Lower leg skin (tissue), 4 donors: Measurements from ENCODE around the gene SUPT5H. TPM values are rescaled to one million over a fixed set of nuclear protein-coding genes. Genes with fewer than 3 reads are reported as not detected.

Experiments used
- DNase-seq, 2 donors: peaks; one replicate each; pipeline ENCODE4 v3.0.0-alpha.2; 2019; ENCODE audit warnings: low spot score in 2 of 2
- H3K4me3 ChIP-seq: fragments of 200-600 bp; sonication (generic); 2 replicates; pipeline ENCODE4 v1.5.1; 2017; ENCODE audit warnings: mild to moderate bottlenecking, low read depth; ENCODE audit not compliant: poor library complexity, severe bottlenecking
- CTCF ChIP-seq, 3 donors: fragments of 450-650 bp; IDR thresholded peaks; one replicate each; pipeline ENCODE4 v1.5.1; 2016; ENCODE audit warnings: antibody characterized with exemption in 3 of 3, mild to moderate bottlenecking in 3 of 3, moderate library complexity in 2 of 3
- POLR2A ChIP-seq, 2 donors: fragments of 450-650 bp; IDR thresholded peaks; one replicate each; pipeline ENCODE4 v1.6.1; 2016 to 2017; ENCODE audit warnings: antibody characterized with exemption in 2 of 2, mild to moderate bottlenecking in 1 of 2, moderate library complexity in 1 of 2
- WGBS, 2 donors: methylation state at CpG; one replicate each; pipeline ENCODE4 v1.1.5; 2018; 5-methylcytosine and 5-hydroxymethylcytosine counted together
- intact Hi-C: fragments of 100-400 bp; cut with DNase I; formaldehyde crosslinking; loops from one replicate; pipeline ENCODE4 v1.15.0; 2023; ENCODE audit warnings: low total_unique reads
- total RNA-seq, 4 donors: library from RNA; depleted of rRNA; stranded (reverse); fragments of >200 nt; gene quantifications; one replicate each; pipeline ENCODE4 v1.1.0, GENCODE V29; 2016

Gene SUPT5H
- total RNA-seq, 4 donors from 2014 or later, result 70.0 to 102 (median 77.3) TPM

GRCh38 chr19:39499932-39500331 lies 54.5 kb downstream of the SUPT5H start:
- no peak overlapping the region for H3K4me3 ChIP-seq
- intact Hi-C loops, result no loop called here
- no peak for TF ChIP-seq CTCF (IDR thresholded peaks at IDR 0.05)
- no peak for TF ChIP-seq POLR2A (IDR thresholded peaks at IDR 0.05)
- WGBS, 2 donors, result 77 to 80% methylated on average over 8 of the region's 8 CpGs
- no peak for DNase-seq

DNA sequence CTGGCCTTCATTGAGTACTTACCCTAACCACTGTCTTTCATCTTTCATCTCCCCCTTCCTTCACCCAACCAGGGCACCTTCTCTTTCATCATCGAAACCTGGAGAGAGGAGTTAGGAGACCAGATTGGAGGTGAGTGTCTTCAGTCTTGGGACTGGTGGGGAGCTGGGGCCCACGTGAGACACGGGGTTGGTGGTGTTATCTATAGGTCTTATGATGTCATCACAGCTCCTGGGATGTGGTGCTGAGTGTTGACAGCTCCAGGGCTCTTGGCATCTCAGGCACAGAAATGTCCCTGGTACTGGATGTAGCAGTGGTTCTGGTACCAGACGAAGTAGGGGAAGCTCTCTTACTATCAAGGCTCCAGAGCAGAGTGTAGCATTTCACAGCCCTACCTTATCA lies 55.2 kb downstream of the SUPT5H start:
- TF ChIP-seq CTCF (IDR thresholded peaks at IDR 0.05) (no peak), POLR2A (IDR thresholded peaks at IDR 0.05) (no peak)
- 41 to 48% methylated on average over 4 of the region's 4 CpGs for WGBS, 2 donors
- intact Hi-C loops, result no loop called here
- DNase-seq, result no peak
- H3K4me3 ChIP-seq, result no peak overlapping the region

- TF ChIP-seq CTCF (IDR thresholded peaks at IDR 0.05), result no peak
- TF ChIP-seq POLR2A (IDR thresholded peaks at IDR 0.05), result no peak
- no peak for DNase-seq
- intact Hi-C loops, result no loop called here
- WGBS, 2 donors, result 76 to 81% methylated on average over 5 of the region's 5 CpGs
- H3K4me3 ChIP-seq, result no peak overlapping the region
Measured at GRCh38 chr19:39501340-39501739, 56.0 kb downstream of the SUPT5H start.

DNA sequence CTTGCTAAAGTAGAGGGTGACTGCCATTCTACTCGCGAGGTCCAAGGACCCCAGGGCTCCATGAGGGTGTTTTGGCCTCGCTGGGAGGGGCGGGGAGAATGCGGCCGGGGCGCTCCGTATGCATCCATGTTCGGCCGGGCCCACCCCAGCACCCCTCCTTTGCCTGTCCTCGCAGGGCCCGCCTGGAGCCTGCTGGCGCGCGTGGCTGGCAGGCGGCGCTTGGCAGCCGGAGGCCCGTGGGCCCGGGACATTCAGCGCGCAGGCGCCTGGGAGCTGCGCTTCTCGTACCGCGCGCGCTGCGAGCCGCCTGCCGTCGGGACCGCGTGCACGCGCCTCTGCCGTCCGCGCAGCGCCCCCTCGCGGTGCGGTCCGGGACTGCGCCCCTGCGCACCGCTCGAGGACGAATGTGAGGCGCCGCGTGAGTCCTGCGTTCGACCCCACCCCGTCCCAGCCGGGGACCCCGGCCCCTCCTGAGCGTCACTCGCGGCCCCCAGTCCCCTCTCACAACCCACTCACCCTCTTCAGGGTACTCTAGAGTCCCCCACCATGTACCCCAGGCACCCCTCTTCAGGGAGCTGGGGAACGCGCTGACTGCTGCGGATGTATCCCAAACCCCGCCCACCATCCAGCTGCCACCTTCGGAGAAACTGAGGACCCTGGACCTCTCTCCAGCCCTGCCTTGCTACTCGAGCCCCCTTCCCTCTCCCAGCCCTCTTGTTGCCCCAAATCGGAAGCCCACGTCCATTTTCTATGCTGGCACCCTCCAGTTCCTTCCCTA lies 57.4 kb downstream of the SUPT5H start:
- DNase-seq, result peak in 1 of 2 donors; percentile 87

GRCh38 chr19:39506598-39506943 lies 61.2 kb downstream of the SUPT5H start:
- no peak for DNase-seq
- TF ChIP-seq POLR2A (IDR thresholded peaks at IDR 0.05) (no peak), CTCF (IDR thresholded peaks at IDR 0.05) (no peak)
- intact Hi-C loops, result no loop called here
- no peak overlapping the region for H3K4me3 ChIP-seq
- WGBS, 2 donors, result 32 to 51% methylated on average over 7 of the region's 7 CpGs

More for the DNA sequence above, 57.4 kb downstream of the SUPT5H start:
- intact Hi-C loops, result no loop called here
- H3K4me3 ChIP-seq, result no peak overlapping the region
- TF ChIP-seq CTCF (IDR thresholded peaks at IDR 0.05), result no peak
- 16 to 37% methylated on average over 31 to 52 of the region's 69 CpGs for WGBS, 2 donors
